GM23338 (cell line): ENCODE measurements around the gene COP1.
"Not testable (repeated sequence)": the region's sequence is repeated elsewhere in the genome, so short reads cannot be mapped to it uniquely, and the experiment has no call there.

ENCODE experiments used
- CREB1 ChIP-seq: fragments of 250-450 bp; sonication (Bioruptor Pico); IDR thresholded peaks from 2 replicates; pipeline ENCODE4 v1.5.0; 2020; ENCODE audit warnings: low read depth, mild to moderate bottlenecking, moderate library complexity
- EZH2 ChIP-seq: fragments of 200-600 bp; sonication (generic); IDR thresholded peaks from one replicate; pipeline ENCODE4 v1.8.0; 2017; ENCODE audit warnings: antibody characterized with exemption, mild to moderate bottlenecking, low read depth; ENCODE audit not compliant: unreplicated experiment
- EZH2phosphoT487 ChIP-seq: fragments of 200-600 bp; sonication (generic); IDR thresholded peaks from one replicate; pipeline ENCODE4 v1.8.1; 2018; ENCODE audit warnings: antibody characterized with exemption; ENCODE audit not compliant: unreplicated experiment
- NANOG ChIP-seq: IDR thresholded peaks from 2 replicates; pipeline ENCODE4 v1.6.1; 2016; ENCODE audit warnings: antibody characterized with exemption, borderline replicate concordance
- POLR2AphosphoS5 ChIP-seq: IDR thresholded peaks from 2 replicates; pipeline ENCODE4 v1.6.1; 2016; ENCODE audit warnings: antibody characterized with exemption, low read depth
- STAT1 ChIP-seq: IDR thresholded peaks from one replicate; pipeline ENCODE4 v1.6.1; 2016; ENCODE audit warnings: antibody characterized with exemption; ENCODE audit not compliant: unreplicated experiment
- ZNF114 ChIP-seq: fragments of 250-450 bp; sonication (Bioruptor Pico); IDR thresholded peaks from 2 replicates; pipeline ENCODE4 v1.5.0; 2020; ENCODE audit warnings: mild to moderate bottlenecking, moderate library complexity
- TF ChIP-seq, protein P1 (sequence below), 2 experiments: fragments of 200-600 bp in 1 of 2; sonication (generic) in 1 of 2; conservative IDR thresholded peaks; 2 replicates each; pipeline versions ENCODE4 v1.5.1 to v1.6.1; 2016 to 2017; ENCODE audit warnings: antibody characterized with exemption in 2 of 2, low read depth in 2 of 2, mild to moderate bottlenecking in 2 of 2, moderate library complexity in 1 of 2
- TF ChIP-seq, protein P2 (sequence below): IDR thresholded peaks from one replicate; pipeline ENCODE4 v1.6.1; 2018; ENCODE audit warnings: antibody characterized with exemption; ENCODE audit not compliant: unreplicated experiment

DNA sequence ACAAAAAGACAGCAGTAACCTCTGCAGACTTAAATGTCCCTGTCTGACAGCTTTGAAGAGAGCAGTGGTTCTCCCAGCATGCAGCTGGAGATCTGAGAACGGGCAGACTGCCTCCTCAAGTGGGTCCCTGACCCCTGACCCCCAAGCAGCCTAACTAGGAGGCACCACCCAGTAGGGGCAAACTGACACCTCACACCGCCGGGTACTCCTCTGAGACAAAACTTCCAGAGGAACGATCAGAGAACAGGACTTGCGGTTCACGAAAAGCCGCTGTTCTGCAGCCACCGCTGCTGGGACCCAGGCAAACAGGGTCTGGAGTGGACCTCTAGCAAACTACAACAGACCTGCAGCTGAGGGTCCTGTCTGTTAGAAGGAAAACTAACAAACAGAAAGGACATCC is 214.3 kb downstream of the COP1 start:
- TF ChIP-seq, protein P1, sequence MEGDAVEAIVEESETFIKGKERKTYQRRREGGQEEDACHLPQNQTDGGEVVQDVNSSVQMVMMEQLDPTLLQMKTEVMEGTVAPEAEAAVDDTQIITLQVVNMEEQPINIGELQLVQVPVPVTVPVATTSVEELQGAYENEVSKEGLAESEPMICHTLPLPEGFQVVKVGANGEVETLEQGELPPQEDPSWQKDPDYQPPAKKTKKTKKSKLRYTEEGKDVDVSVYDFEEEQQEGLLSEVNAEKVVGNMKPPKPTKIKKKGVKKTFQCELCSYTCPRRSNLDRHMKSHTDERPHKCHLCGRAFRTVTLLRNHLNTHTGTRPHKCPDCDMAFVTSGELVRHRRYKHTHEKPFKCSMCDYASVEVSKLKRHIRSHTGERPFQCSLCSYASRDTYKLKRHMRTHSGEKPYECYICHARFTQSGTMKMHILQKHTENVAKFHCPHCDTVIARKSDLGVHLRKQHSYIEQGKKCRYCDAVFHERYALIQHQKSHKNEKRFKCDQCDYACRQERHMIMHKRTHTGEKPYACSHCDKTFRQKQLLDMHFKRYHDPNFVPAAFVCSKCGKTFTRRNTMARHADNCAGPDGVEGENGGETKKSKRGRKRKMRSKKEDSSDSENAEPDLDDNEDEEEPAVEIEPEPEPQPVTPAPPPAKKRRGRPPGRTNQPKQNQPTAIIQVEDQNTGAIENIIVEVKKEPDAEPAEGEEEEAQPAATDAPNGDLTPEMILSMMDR (conservative IDR thresholded peaks at IDR 0.05; ENCODE audit: low read depth in 2 of 2) = not testable (repeated sequence)
- not testable (repeated sequence) for TF ChIP-seq POLR2AphosphoS5; NANOG; EZH2; EZH2phosphoT487; ZNF114 (CRISPR knock-in tag); CREB1; STAT1
- TF ChIP-seq, protein P2, sequence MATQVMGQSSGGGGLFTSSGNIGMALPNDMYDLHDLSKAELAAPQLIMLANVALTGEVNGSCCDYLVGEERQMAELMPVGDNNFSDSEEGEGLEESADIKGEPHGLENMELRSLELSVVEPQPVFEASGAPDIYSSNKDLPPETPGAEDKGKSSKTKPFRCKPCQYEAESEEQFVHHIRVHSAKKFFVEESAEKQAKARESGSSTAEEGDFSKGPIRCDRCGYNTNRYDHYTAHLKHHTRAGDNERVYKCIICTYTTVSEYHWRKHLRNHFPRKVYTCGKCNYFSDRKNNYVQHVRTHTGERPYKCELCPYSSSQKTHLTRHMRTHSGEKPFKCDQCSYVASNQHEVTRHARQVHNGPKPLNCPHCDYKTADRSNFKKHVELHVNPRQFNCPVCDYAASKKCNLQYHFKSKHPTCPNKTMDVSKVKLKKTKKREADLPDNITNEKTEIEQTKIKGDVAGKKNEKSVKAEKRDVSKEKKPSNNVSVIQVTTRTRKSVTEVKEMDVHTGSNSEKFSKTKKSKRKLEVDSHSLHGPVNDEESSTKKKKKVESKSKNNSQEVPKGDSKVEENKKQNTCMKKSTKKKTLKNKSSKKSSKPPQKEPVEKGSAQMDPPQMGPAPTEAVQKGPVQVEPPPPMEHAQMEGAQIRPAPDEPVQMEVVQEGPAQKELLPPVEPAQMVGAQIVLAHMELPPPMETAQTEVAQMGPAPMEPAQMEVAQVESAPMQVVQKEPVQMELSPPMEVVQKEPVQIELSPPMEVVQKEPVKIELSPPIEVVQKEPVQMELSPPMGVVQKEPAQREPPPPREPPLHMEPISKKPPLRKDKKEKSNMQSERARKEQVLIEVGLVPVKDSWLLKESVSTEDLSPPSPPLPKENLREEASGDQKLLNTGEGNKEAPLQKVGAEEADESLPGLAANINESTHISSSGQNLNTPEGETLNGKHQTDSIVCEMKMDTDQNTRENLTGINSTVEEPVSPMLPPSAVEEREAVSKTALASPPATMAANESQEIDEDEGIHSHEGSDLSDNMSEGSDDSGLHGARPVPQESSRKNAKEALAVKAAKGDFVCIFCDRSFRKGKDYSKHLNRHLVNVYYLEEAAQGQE = not testable (repeated sequence)
